Hepatocyte (in vitro differentiated cells): ENCODE results near the gene AKAP13. TPM values are rescaled to one million over a fixed set of nuclear protein-coding genes. Genes with fewer than 3 reads are reported as not detected.

ENCODE experiments used
- DNase-seq: peaks from one replicate; pipeline ENCODE4 v3.0.0-alpha.2; 2016; ENCODE audit warnings: low spot score
- H2AFZ ChIP-seq: fragments of 200-600 bp; sonication (generic); 2 replicates; pipeline ENCODE4 v1.6.0; 2016; ENCODE audit warnings: antibody characterized with exemption, mild to moderate bottlenecking
- H3K27ac ChIP-seq: fragments of 200-600 bp; sonication (generic); 2 replicates; pipeline ENCODE4 v1.5.1; 2016; ENCODE audit warnings: mild to moderate bottlenecking
- H3K27me3 ChIP-seq: fragments of 200-600 bp; sonication (generic); 2 replicates; pipeline ENCODE4 v1.6.1; 2016
- H3K36me3 ChIP-seq: fragments of 200-600 bp; sonication (generic); replicated peaks from 2 replicates; pipeline ENCODE4 v1.5.1; 2016; ENCODE audit warnings: low read depth; ENCODE audit not compliant: insufficient read depth
- H3K4me1 ChIP-seq: fragments of 200-600 bp; sonication (generic); 2 replicates; pipeline ENCODE4 v1.5.1; 2016; ENCODE audit warnings: mild to moderate bottlenecking, moderate library complexity; ENCODE audit not compliant: insufficient read depth
- H3K4me2 ChIP-seq: fragments of 200-600 bp; sonication (generic); 2 replicates; pipeline ENCODE4 v1.6.0; 2016
- H3K4me3 ChIP-seq: fragments of 200-600 bp; sonication (generic); 2 replicates; pipeline ENCODE4 v1.5.1; 2016; ENCODE audit warnings: mild to moderate bottlenecking
- H3K79me2 ChIP-seq: fragments of 200-600 bp; sonication (generic); 2 replicates; pipeline ENCODE4 v1.6.0; 2017; ENCODE audit warnings: mild to moderate bottlenecking
- H3K9me2 ChIP-seq: fragments of 200-600 bp; sonication (generic); replicated peaks from 2 replicates; pipeline ENCODE4 v1.6.0; 2017; ENCODE audit warnings: mild to moderate bottlenecking; ENCODE audit not compliant: insufficient read depth
- H3K9me3 ChIP-seq: fragments of 200-600 bp; sonication (generic); 2 replicates; pipeline ENCODE4 v1.5.1; 2016; ENCODE audit warnings: low read depth, mild to moderate bottlenecking
- H4K20me1 ChIP-seq: fragments of 200-600 bp; sonication (generic); 2 replicates; pipeline ENCODE4 v1.6.0; 2016; ENCODE audit warnings: mild to moderate bottlenecking; ENCODE audit not compliant: insufficient read depth, poor library complexity, severe bottlenecking
- CTCF ChIP-seq: fragments of 200-600 bp; sonication (generic); IDR thresholded peaks from 2 replicates; pipeline ENCODE4 v1.5.1; 2016; ENCODE audit warnings: antibody characterized with exemption, mild to moderate bottlenecking; ENCODE audit not compliant: poor library complexity
- EZH2 ChIP-seq: fragments of 200-600 bp; sonication (generic); IDR thresholded peaks from 2 replicates; pipeline ENCODE4 v1.6.1; 2016; ENCODE audit warnings: antibody characterized with exemption, mild to moderate bottlenecking, borderline replicate concordance
- EZH2phosphoT487 ChIP-seq: fragments of 200-600 bp; sonication (generic); IDR thresholded peaks from one replicate; pipeline ENCODE4 v1.6.1; 2018; ENCODE audit warnings: antibody characterized with exemption, mild to moderate bottlenecking, low read depth, moderate library complexity; ENCODE audit not compliant: unreplicated experiment, severe bottlenecking
- WGBS: methylation state at CpG from one replicate; pipeline ENCODE4 v1.1.6; 2016; ENCODE audit warnings: low lambda C conversion rate; ENCODE audit errors: missing lambda C conversion rate; 5-methylcytosine and 5-hydroxymethylcytosine counted together
- polyA plus RNA-seq: library from polyadenylated mRNA; unstranded; fragments of >200 nt; fragmentation: Nextera tagmentation; extraction: Ambion mirVana; gene quantifications from 2 replicates; pipeline ENCODE4 v1.2.1, GENCODE V29; 2016
- total RNA-seq: library from RNA; depleted of rRNA; stranded (reverse); fragments of >200 nt; gene quantifications from 2 replicates; pipeline ENCODE4 v1.2.3, GENCODE V29; 2014

Gene AKAP13
- total and polyA plus RNA-seq, 2 experiments from 2014 or later, result 55.6 to 80.9 TPM

- H3K27me3 ChIP-seq, result no peaks in the 10 kb centered on the region
- H3K79me2 ChIP-seq, result peaks cover 8% of the 10 kb centered on the region
- H3K9me2 ChIP-seq, result no peaks in the 10 kb centered on the region
- no peaks in the 10 kb centered on the region for H3K9me3 ChIP-seq
- no peak overlapping the region for H3K4me2 ChIP-seq
- peak overlapping the region; percentile 54 for H3K27ac ChIP-seq
- WGBS, result 97% methylated on average over 5 of the region's 5 CpGs
- no peak for TF ChIP-seq CTCF
- H3K4me3 ChIP-seq, result no peak overlapping the region
- H3K4me1 ChIP-seq, result peaks cover 2% of the 10 kb centered on the region
- H2AFZ ChIP-seq, result no peak overlapping the region
- DNase-seq, result no peak
- no peaks in the 10 kb centered on the region for H4K20me1 ChIP-seq
- H3K36me3 ChIP-seq, result peaks cover 3% of the 10 kb centered on the region
Observed at GRCh38 chr15:85673326-85673725, 292.9 kb downstream of the AKAP13 start.

GRCh38 chr15:85676342-85677098 is 296.1 kb downstream of the AKAP13 start:
- peaks cover 3% of the 10 kb centered on the region for H3K79me2 ChIP-seq
- DNase-seq, result no peak
- TF ChIP-seq CTCF, result no peak
- no peak for TF ChIP-seq EZH2phosphoT487
- TF ChIP-seq EZH2, result no peak
- peaks cover 3% of the 10 kb centered on the region for H3K36me3 ChIP-seq
- H3K4me3 ChIP-seq, result no peak overlapping the region
- H3K9me2 ChIP-seq, result no peaks in the 10 kb centered on the region
- H3K9me3 ChIP-seq, result no peaks in the 10 kb centered on the region
- H4K20me1 ChIP-seq, result no peaks in the 10 kb centered on the region
- H3K27me3 ChIP-seq, result no peaks in the 10 kb centered on the region
- WGBS, result 87% methylated on average over 9 of the region's 9 CpGs
- no peak overlapping the region for H2AFZ ChIP-seq
- H3K27ac ChIP-seq, result no peak overlapping the region
- no peaks in the 10 kb centered on the region for H3K4me1 ChIP-seq
- H3K4me2 ChIP-seq, result no peak overlapping the region

GRCh38 chr15:85679231-85679630 is 298.8 kb downstream of the AKAP13 start:
- TF ChIP-seq CTCF (no peak), EZH2 (no peak)
- 98% methylated on average over 4 of the region's 4 CpGs for WGBS
- no peaks in the 10 kb centered on the region for H3K9me3 ChIP-seq
- no peaks in the 10 kb centered on the region for H4K20me1 ChIP-seq
- no peaks in the 10 kb centered on the region for H3K4me1 ChIP-seq
- no peak overlapping the region for H2AFZ ChIP-seq
- H3K4me2 ChIP-seq, result no peak overlapping the region
- no peak overlapping the region for H3K4me3 ChIP-seq
- no peaks in the 10 kb centered on the region for H3K9me2 ChIP-seq
- no peak overlapping the region for H3K27ac ChIP-seq
- no peak for DNase-seq
- no peaks in the 10 kb centered on the region for H3K79me2 ChIP-seq
- peaks cover 2% of the 10 kb centered on the region for H3K36me3 ChIP-seq
- no peaks in the 10 kb centered on the region for H3K27me3 ChIP-seq
